ENCODE data around the gene NHERF2.

The NHERF2 gene

DNA sequence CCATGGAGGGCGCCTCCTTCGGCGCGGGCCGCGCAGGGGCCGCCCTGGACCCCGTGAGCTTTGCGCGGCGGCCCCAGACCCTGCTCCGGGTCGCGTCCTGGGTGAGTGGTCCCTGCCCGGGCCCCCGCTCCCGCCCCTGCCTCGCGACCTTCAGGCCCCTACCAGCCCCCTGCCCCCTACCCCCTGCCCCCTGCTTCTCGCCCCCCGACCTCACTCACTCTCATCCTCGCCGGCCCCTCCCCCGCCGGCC, 36.7 kb upstream of the NHERF2 start:
- H3K36me3 Mint-ChIP-seq (ENCODE audit: low read depth): peaks cover 14% of the 10 kb centered on the region
- H3K27me3 Mint-ChIP-seq (ENCODE audit: low read depth, poor library complexity): peaks cover 62% of the 10 kb centered on the region
- no peak overlapping the region for H3K27ac Mint-ChIP-seq
- DNase-seq: no peak
- H3K4me3 Mint-ChIP-seq: no peak overlapping the region
- peaks cover 20% of the 10 kb centered on the region for H3K4me1 Mint-ChIP-seq
- TF ChIP-seq, protein P1, sequence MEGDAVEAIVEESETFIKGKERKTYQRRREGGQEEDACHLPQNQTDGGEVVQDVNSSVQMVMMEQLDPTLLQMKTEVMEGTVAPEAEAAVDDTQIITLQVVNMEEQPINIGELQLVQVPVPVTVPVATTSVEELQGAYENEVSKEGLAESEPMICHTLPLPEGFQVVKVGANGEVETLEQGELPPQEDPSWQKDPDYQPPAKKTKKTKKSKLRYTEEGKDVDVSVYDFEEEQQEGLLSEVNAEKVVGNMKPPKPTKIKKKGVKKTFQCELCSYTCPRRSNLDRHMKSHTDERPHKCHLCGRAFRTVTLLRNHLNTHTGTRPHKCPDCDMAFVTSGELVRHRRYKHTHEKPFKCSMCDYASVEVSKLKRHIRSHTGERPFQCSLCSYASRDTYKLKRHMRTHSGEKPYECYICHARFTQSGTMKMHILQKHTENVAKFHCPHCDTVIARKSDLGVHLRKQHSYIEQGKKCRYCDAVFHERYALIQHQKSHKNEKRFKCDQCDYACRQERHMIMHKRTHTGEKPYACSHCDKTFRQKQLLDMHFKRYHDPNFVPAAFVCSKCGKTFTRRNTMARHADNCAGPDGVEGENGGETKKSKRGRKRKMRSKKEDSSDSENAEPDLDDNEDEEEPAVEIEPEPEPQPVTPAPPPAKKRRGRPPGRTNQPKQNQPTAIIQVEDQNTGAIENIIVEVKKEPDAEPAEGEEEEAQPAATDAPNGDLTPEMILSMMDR (IDR thresholded peaks at IDR 0.05): no peak
- no peaks in the 10 kb centered on the region for H3K9me3 Mint-ChIP-seq

GRCh38 chr16:1990351-1991134, 36.2 kb upstream of the NHERF2 start:
- DNase-seq: peak; percentile 76
- no peak overlapping the region for H3K27ac Mint-ChIP-seq
- H3K36me3 Mint-ChIP-seq (ENCODE audit: low read depth): peaks cover 19% of the 10 kb centered on the region
- TF ChIP-seq, protein P1 (IDR thresholded peaks at IDR 0.05): no peak
- peaks cover 62% of the 10 kb centered on the region for H3K27me3 Mint-ChIP-seq (ENCODE audit: low read depth, poor library complexity)
- H3K4me3 Mint-ChIP-seq: peak overlapping the region; percentile 77
- H3K9me3 Mint-ChIP-seq: no peaks in the 10 kb centered on the region
- H3K4me1 Mint-ChIP-seq: peaks cover 16% of the 10 kb centered on the region

- Mint-ChIP-seq H3K4me1 (peaks cover 16% of the 10 kb centered on the region), H3K36me3 (ENCODE audit: low read depth) (peaks cover 22% of the 10 kb centered on the region), H3K27ac (no peak overlapping the region), H3K9me3 (no peaks in the 10 kb centered on the region), H3K27me3 (ENCODE audit: low read depth, poor library complexity) (peaks cover 62% of the 10 kb centered on the region), H3K4me3 (peak overlapping the region; percentile 52)
- no peak for DNase-seq
- TF ChIP-seq, protein P1 (IDR thresholded peaks at IDR 0.05): no peak
These were observed 35.6 kb upstream of the NHERF2 start for GRCh38 chr16:1991135-1991551.

- Mint-ChIP-seq H3K27me3 (ENCODE audit: low read depth, poor library complexity) (peaks cover 59% of the 10 kb centered on the region), H3K27ac (no peak overlapping the region)
These were observed 35.1 kb upstream of the NHERF2 start for GRCh38 chr16:1991588-1991947.

GRCh38 chr16:1991948-1992703, 34.6 kb upstream of the NHERF2 start:
- H3K4me3 Mint-ChIP-seq: no peak overlapping the region
- TF ChIP-seq, protein P1 (IDR thresholded peaks at IDR 0.05): no peak
- no peaks in the 10 kb centered on the region for H3K9me3 Mint-ChIP-seq
- no peak overlapping the region for H3K27ac Mint-ChIP-seq
- peaks cover 16% of the 10 kb centered on the region for H3K4me1 Mint-ChIP-seq
- DNase-seq: peak; percentile 94
- H3K27me3 Mint-ChIP-seq (ENCODE audit: low read depth, poor library complexity): peaks cover 54% of the 10 kb centered on the region
- H3K36me3 Mint-ChIP-seq (ENCODE audit: low read depth): peaks cover 14% of the 10 kb centered on the region

More at GRCh38 chr16:1991588-1991947, 35.1 kb upstream of the NHERF2 start:
- peaks cover 19% of the 10 kb centered on the region for H3K36me3 Mint-ChIP-seq (ENCODE audit: low read depth)
- no peak for DNase-seq
- H3K9me3 Mint-ChIP-seq: no peaks in the 10 kb centered on the region
- peak overlapping the region; percentile 52 for H3K4me3 Mint-ChIP-seq
- peaks cover 16% of the 10 kb centered on the region for H3K4me1 Mint-ChIP-seq
- TF ChIP-seq, protein P1 (IDR thresholded peaks at IDR 0.05): no peak
